ENCODE data around the gene ZMYM4. TPM values are rescaled to one million over a fixed set of nuclear protein-coding genes. Genes with fewer than 3 reads are reported as not detected.
A peak's percentile ranks its signal among the peaks of the same experiment; 100 is the strongest.

Gene ZMYM4
- total RNA-seq, 2 donors from 2014 or later = 131 to 153 TPM

- Histone ChIP-seq H3K4me3 (ENCODE audit: low read length) (no peak overlapping the region), H3K27ac (ENCODE audit: low read depth, low read length) (no peak overlapping the region), H3K4me1 (ENCODE audit: control insufficient read depth, insufficient read depth, low read length) (no peaks in the 10 kb centered on the region), H3K36me3 (ENCODE audit: control insufficient read depth, insufficient read depth, low read length) (peaks cover 53% of the 10 kb centered on the region), H3K9ac (ENCODE audit: extremely low read depth, low read length, poor library complexity, severe bottlenecking) (no peak overlapping the region), H3K9me3 (ENCODE audit: control insufficient read depth, low read length) (no peaks in the 10 kb centered on the region), H3K27me3 (ENCODE audit: control insufficient read depth, insufficient read depth, low read length, poor library complexity, severe bottlenecking) (no peaks in the 10 kb centered on the region)
- Mint-ChIP-seq H3K4me3 (no peak overlapping the region), H3K27me3 (ENCODE audit: insufficient read depth) (no peaks in the 10 kb centered on the region), H3K4me1 (peaks cover 2% of the 10 kb centered on the region), H3K27ac (peak overlapping the region; percentile 57), H3K36me3 (ENCODE audit: low read depth) (peaks cover 53% of the 10 kb centered on the region), H3K9me3 (no peaks in the 10 kb centered on the region)
- DNase-seq = no peak
- 95% methylated on average over 6 to 7 of the region's 7 CpGs for WGBS, 2 experiments (ENCODE audit: insufficient coverage in 1 of 2, insufficient read length in 1 of 2)
- no peak for TF ChIP-seq CTCF (conservative IDR thresholded peaks at IDR 0.05)
Observed at GRCh38 chr1:35301674-35302392, 33.3 kb downstream of the ZMYM4 start.

- Histone ChIP-seq H3K27ac (ENCODE audit: low read depth, low read length) (no peak overlapping the region), H3K36me3 (ENCODE audit: control insufficient read depth, insufficient read depth, low read length) (peaks cover 51% of the 10 kb centered on the region), H3K9ac (ENCODE audit: extremely low read depth, low read length, poor library complexity, severe bottlenecking) (no peak overlapping the region), H3K4me1 (ENCODE audit: control insufficient read depth, insufficient read depth, low read length) (no peaks in the 10 kb centered on the region), H3K9me3 (ENCODE audit: control insufficient read depth, low read length) (no peaks in the 10 kb centered on the region), H3K27me3 (ENCODE audit: control insufficient read depth, insufficient read depth, low read length, poor library complexity, severe bottlenecking) (no peaks in the 10 kb centered on the region), H3K4me3 (ENCODE audit: low read length) (no peak overlapping the region)
- 79 to 99% methylated on average over 3 of the region's 3 CpGs for WGBS, 2 experiments (ENCODE audit: insufficient coverage in 1 of 2, insufficient read length in 1 of 2)
- H3K4me1 Mint-ChIP-seq = no peaks in the 10 kb centered on the region
- no peak for TF ChIP-seq CTCF (conservative IDR thresholded peaks at IDR 0.05)
- H3K27me3 Mint-ChIP-seq (ENCODE audit: insufficient read depth) = no peaks in the 10 kb centered on the region
- peaks cover 52% of the 10 kb centered on the region for H3K36me3 Mint-ChIP-seq (ENCODE audit: low read depth)
- H3K9me3 Mint-ChIP-seq = no peaks in the 10 kb centered on the region
- H3K4me3 Mint-ChIP-seq = no peak overlapping the region
- H3K27ac Mint-ChIP-seq = no peak overlapping the region
- no peak for DNase-seq
Observed at GRCh38 chr1:35305383-35305782, 36.9 kb downstream of the ZMYM4 start.

- Mint-ChIP-seq H3K36me3 (ENCODE audit: low read depth) (peaks cover 36% of the 10 kb centered on the region), H3K27ac (no peak overlapping the region), H3K4me3 (no peak overlapping the region), H3K27me3 (ENCODE audit: insufficient read depth) (no peaks in the 10 kb centered on the region), H3K4me1 (peaks cover 10% of the 10 kb centered on the region), H3K9me3 (no peaks in the 10 kb centered on the region)
- TF ChIP-seq CTCF (conservative IDR thresholded peaks at IDR 0.05) = no peak
- Histone ChIP-seq H3K4me1 (ENCODE audit: control insufficient read depth, insufficient read depth, low read length) (no peaks in the 10 kb centered on the region), H3K27me3 (ENCODE audit: control insufficient read depth, insufficient read depth, low read length, poor library complexity, severe bottlenecking) (no peaks in the 10 kb centered on the region), H3K9me3 (ENCODE audit: control insufficient read depth, low read length) (no peaks in the 10 kb centered on the region), H3K4me3 (ENCODE audit: low read length) (no peak overlapping the region), H3K27ac (ENCODE audit: low read depth, low read length) (no peak overlapping the region), H3K9ac (ENCODE audit: extremely low read depth, low read length, poor library complexity, severe bottlenecking) (no peak overlapping the region), H3K36me3 (ENCODE audit: control insufficient read depth, insufficient read depth, low read length) (peaks cover 41% of the 10 kb centered on the region)
- 94% methylated on average over 3 of the region's 3 CpGs; no CpG with 5 or more reads in 1 of the 2 experiments for WGBS, 2 experiments (ENCODE audit: insufficient coverage in 1 of 2, insufficient read length in 1 of 2)
- DNase-seq = no peak
Observed at GRCh38 chr1:35315649-35316048, 47.1 kb downstream of the ZMYM4 start.
